ENCODE measurements around the gene EPS15.

EPS15 gene

DNA sequence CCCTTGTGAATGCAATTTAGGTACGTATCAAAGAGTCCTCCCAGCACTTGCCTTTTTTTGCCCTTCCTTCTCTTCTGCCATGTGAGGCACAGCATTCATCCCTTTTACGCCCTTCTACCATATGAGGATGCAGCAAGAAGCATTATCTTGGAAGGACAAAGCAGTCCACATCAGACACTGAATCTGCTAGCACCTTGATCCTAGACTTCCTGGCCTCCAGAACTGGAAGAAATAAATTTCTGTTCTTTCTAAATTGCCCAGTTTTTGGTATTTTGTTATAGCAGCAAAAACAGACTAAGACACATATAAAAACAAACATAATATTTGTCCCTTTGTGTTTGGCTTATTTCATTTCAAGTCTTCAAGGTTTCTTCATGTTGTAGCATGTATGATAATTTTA is 20.1 kb downstream of the EPS15 start:
- no peaks in the 10 kb centered on the region for H3K9me3 ChIP-seq (ENCODE audit: control insufficient read depth, low read length)
- H3K4me3 ChIP-seq (ENCODE audit: insufficient read depth, low read depth, low read length) = no peak overlapping the region
- H3K27me3 ChIP-seq (ENCODE audit: control insufficient read depth, insufficient read depth, low read length, poor library complexity, severe bottlenecking) = no peaks in the 10 kb centered on the region
- H3K36me3 ChIP-seq (ENCODE audit: control insufficient read depth, insufficient read depth, low read length) = no peaks in the 10 kb centered on the region
- H3K4me1 ChIP-seq (ENCODE audit: control insufficient read depth, insufficient read depth, low read length) = no peaks in the 10 kb centered on the region
- H3K27ac ChIP-seq (ENCODE audit: insufficient read depth, low read depth, low read length, poor library complexity, severe bottlenecking) = no peak overlapping the region
- 94 to 100% methylated on average over 2 of the region's 2 CpGs for WGBS, 2 experiments

DNA sequence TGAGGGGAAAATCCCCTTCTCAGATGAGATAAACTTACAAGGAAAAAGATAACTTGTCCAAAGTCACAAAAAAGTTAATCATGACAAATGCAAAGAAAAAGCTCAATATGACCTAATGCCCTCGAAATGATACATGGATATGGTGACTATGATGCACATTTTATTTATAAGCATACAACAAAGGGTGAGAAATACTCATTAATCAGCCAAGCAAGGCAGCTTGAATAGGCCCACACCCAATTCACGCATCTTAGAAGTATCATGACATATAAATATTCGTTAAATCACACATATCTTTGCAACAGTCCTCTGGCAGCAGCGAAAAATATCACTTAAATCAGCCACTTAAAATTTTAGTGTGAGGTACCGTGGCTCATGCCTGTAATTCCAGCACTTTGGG is 21.7 kb downstream of the EPS15 start:
- 94 to 95% methylated on average over 4 to 5 of the region's 5 CpGs for WGBS, 2 experiments
- Histone ChIP-seq H3K27ac (ENCODE audit: insufficient read depth, low read depth, low read length, poor library complexity, severe bottlenecking) (no peak overlapping the region), H3K4me1 (ENCODE audit: control insufficient read depth, insufficient read depth, low read length) (no peaks in the 10 kb centered on the region), H3K36me3 (ENCODE audit: control insufficient read depth, insufficient read depth, low read length) (no peaks in the 10 kb centered on the region), H3K27me3 (ENCODE audit: control insufficient read depth, insufficient read depth, low read length, poor library complexity, severe bottlenecking) (no peaks in the 10 kb centered on the region), H3K4me3 (ENCODE audit: insufficient read depth, low read depth, low read length) (no peak overlapping the region), H3K9me3 (ENCODE audit: control insufficient read depth, low read length) (no peaks in the 10 kb centered on the region)

DNA sequence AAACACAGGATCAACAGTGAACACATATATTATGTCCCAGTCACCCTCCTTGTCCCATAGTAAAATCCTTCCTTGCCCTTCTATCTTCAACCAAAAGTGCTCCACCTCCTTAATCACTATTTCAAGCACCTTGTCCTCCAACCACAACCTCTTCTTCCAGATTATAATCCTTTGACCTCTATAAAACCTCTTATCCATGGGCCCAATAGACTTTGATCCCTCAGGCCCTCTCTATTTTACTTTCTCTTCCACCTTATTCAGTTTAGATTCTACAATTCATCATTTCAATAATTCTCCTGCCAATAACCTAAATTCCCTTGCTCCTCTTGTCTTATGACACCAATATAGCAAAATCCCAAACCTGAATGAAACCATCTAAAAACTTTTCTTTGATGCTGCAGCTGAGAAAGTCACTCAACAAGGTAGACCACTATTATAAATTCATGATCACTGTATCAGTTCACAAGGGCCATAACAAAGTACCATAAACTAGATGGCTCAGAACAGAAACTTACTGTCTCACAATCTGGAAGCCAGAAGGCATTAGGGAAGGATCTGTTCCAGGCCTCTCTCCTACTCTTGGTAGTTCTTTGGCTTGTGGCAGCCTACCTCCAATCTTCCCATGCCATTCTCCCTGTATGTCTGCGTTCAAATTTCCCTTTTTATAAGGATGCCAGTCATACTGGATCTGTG is 24.8 kb downstream of the EPS15 start:
- 93 to 100% methylated on average over 1 of the region's 1 CpG for WGBS, 2 experiments
- no peaks in the 10 kb centered on the region for H3K27me3 ChIP-seq (ENCODE audit: control insufficient read depth, insufficient read depth, low read length, poor library complexity, severe bottlenecking)

DNA sequence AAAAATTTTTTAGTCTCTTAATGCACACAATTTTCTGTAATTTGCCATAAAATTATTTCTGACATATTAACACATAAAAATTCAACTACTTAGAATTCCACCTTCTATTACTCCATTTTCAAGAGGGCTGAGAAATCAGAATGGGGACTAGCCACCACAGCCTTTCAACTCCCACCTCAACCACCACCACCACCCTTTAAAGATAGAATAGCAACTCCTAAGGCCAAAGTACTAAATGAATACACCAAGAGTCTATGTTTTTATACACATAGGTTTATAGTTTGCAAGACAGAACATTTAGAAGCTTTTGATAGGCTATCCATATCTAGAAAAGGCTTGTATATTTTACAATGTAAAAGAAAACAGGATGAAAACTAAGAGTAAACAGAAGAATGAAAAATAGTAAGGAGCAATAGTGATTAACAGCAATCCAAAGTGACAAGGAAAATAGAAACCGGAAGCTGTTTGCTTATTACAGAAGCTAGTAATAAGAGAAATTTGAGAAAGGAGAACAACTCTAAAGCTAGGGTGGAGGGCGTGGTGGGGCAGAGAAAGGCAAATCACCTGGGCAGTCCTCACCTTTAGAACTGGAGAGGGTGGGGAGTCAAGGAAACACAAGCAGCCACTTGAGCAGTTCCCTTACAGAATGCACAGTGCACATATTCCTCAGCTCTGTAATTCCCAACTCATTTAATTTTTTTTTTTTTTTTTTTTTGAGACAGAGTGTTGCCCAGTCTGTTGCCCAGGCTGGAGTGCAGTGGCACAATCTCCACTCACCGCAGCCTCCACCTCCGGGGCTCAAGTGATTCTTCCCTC is 27.7 kb downstream of the EPS15 start:
- no peak overlapping the region for H3K4me3 ChIP-seq (ENCODE audit: insufficient read depth, low read depth, low read length)
- no peak overlapping the region for H3K27ac ChIP-seq (ENCODE audit: insufficient read depth, low read depth, low read length, poor library complexity, severe bottlenecking)
- WGBS, 2 experiments = 93 to 94% methylated on average over 4 of the region's 4 CpGs
- H3K9me3 ChIP-seq (ENCODE audit: control insufficient read depth, low read length) = no peaks in the 10 kb centered on the region
- no peaks in the 10 kb centered on the region for H3K27me3 ChIP-seq (ENCODE audit: control insufficient read depth, insufficient read depth, low read length, poor library complexity, severe bottlenecking)
- no peaks in the 10 kb centered on the region for H3K36me3 ChIP-seq (ENCODE audit: control insufficient read depth, insufficient read depth, low read length)
- no peaks in the 10 kb centered on the region for H3K4me1 ChIP-seq (ENCODE audit: control insufficient read depth, insufficient read depth, low read length)

More for the DNA sequence above, 24.8 kb downstream of the EPS15 start:
- Histone ChIP-seq H3K4me1 (ENCODE audit: control insufficient read depth, insufficient read depth, low read length) (no peaks in the 10 kb centered on the region), H3K4me3 (ENCODE audit: insufficient read depth, low read depth, low read length) (no peak overlapping the region), H3K36me3 (ENCODE audit: control insufficient read depth, insufficient read depth, low read length) (no peaks in the 10 kb centered on the region), H3K27ac (ENCODE audit: insufficient read depth, low read depth, low read length, poor library complexity, severe bottlenecking) (no peak overlapping the region), H3K9me3 (ENCODE audit: control insufficient read depth, low read length) (no peaks in the 10 kb centered on the region)

DNA sequence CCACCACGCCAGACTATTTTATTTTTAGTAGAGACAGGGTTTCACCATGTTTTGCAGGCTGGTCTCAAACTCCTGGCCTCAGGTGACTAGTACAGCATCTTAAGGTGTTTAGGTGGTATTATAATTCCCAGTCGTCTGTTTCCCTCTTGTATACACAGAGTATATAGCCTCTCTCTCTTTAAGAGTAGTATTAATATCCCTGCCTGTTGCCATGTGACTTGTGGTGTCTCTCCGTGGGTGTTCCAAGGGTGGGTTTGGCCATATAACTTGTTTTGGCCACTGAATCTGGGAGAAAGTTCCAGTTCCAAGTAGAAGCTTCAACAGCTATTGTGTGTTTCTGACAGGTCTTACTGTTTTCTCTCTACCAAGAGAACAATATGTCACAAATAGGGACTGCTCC is 29.6 kb downstream of the EPS15 start:
- no peak overlapping the region for H3K4me3 ChIP-seq (ENCODE audit: insufficient read depth, low read depth, low read length)

DNA sequence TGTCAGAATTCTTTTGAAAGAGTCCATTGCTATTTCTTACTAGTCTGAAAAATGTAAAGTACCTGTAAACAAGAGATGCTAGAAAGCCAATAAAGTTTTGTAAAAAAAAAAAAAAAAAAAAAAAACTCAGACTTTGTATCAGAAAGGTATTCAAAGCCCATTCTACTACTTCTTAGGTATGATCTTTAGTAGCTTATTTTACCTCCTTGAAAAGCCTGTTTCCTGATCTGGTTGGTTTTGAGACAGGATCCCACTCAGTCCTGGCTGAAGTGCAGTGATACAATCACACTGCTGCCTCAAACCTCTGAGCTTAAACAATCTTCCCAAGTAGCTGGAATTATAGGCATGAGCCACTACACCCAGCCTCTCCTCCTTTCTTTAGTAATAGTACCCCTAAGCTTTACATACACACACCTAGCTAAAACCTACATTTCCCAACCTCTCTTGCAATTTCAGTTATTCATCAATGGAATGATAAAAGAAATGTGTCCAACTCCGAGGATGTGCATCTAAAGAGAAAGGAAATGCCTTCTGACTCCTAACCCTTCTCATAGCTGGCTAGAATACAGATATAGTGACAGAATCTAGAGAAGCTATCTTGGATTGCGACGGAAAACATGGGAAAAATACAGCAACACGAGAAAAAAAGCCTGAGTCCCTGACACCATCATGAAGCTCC is 30.6 kb downstream of the EPS15 start:
- WGBS, 2 experiments = 95 to 97% methylated on average over 4 of the region's 4 CpGs
- peak overlapping the region; percentile 60 for H3K27ac ChIP-seq (ENCODE audit: insufficient read depth, low read depth, low read length, poor library complexity, severe bottlenecking)
- no peaks in the 10 kb centered on the region for H3K4me1 ChIP-seq (ENCODE audit: control insufficient read depth, insufficient read depth, low read length)
- H3K9me3 ChIP-seq (ENCODE audit: control insufficient read depth, low read length) = no peaks in the 10 kb centered on the region
- H3K4me3 ChIP-seq (ENCODE audit: insufficient read depth, low read depth, low read length) = no peak overlapping the region
- no peaks in the 10 kb centered on the region for H3K27me3 ChIP-seq (ENCODE audit: control insufficient read depth, insufficient read depth, low read length, poor library complexity, severe bottlenecking)
- no peaks in the 10 kb centered on the region for H3K36me3 ChIP-seq (ENCODE audit: control insufficient read depth, insufficient read depth, low read length)

More for the DNA sequence above, 29.6 kb downstream of the EPS15 start:
- WGBS, 2 experiments = 90 to 92% methylated on average over 2 of the region's 3 CpGs
- no peaks in the 10 kb centered on the region for H3K9me3 ChIP-seq (ENCODE audit: control insufficient read depth, low read length)
- H3K27me3 ChIP-seq (ENCODE audit: control insufficient read depth, insufficient read depth, low read length, poor library complexity, severe bottlenecking) = no peaks in the 10 kb centered on the region
- no peaks in the 10 kb centered on the region for H3K4me1 ChIP-seq (ENCODE audit: control insufficient read depth, insufficient read depth, low read length)
- no peaks in the 10 kb centered on the region for H3K36me3 ChIP-seq (ENCODE audit: control insufficient read depth, insufficient read depth, low read length)
- H3K27ac ChIP-seq (ENCODE audit: insufficient read depth, low read depth, low read length, poor library complexity, severe bottlenecking) = no peak overlapping the region

DNA sequence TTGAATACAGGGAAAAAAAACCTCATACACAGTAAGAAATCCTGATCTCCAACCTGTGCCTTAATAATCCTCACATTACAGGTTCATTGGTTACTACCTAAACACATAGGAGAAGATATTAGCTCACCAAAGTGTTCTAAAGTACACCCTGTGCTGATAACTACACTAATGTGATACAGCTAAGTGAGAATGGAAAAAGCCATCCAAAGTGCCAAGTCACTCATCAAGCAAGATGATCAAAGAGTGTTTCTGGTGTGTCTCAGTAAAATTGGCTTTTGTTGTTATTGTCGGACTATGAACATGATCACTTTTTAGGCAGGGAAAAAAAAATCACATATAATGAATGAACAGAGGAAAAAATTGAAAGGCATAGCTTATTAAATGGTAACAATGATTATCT is 31.4 kb downstream of the EPS15 start:
- Histone ChIP-seq H3K9me3 (ENCODE audit: control insufficient read depth, low read length) (no peaks in the 10 kb centered on the region), H3K4me1 (ENCODE audit: control insufficient read depth, insufficient read depth, low read length) (no peaks in the 10 kb centered on the region), H3K27ac (ENCODE audit: insufficient read depth, low read depth, low read length, poor library complexity, severe bottlenecking) (no peak overlapping the region), H3K36me3 (ENCODE audit: control insufficient read depth, insufficient read depth, low read length) (no peaks in the 10 kb centered on the region), H3K4me3 (ENCODE audit: insufficient read depth, low read depth, low read length) (no peak overlapping the region), H3K27me3 (ENCODE audit: control insufficient read depth, insufficient read depth, low read length, poor library complexity, severe bottlenecking) (no peaks in the 10 kb centered on the region)
- WGBS, 2 experiments = 90 to 100% methylated on average over 1 of the region's 1 CpG

DNA sequence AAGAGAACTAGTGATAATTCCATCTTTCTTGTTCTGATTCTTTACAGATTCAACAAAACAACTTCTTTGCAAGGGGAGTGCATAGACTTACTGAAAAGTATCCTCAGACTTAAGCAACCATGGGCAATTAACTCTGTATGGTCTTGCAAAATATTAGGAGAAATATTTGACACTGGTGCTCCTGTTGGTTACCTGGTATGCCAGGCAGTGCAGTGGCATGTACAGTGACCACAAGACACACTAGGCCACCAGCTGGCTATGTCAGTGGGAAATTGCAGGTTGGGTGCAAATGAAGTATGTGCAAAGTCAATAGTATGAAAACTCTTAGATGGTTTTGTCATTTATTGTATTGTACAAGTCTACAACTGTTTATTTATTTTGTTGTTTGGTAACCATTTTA is 34.5 kb downstream of the EPS15 start:
- Histone ChIP-seq H3K27me3 (ENCODE audit: control insufficient read depth, insufficient read depth, low read length, poor library complexity, severe bottlenecking) (no peaks in the 10 kb centered on the region), H3K4me1 (ENCODE audit: control insufficient read depth, insufficient read depth, low read length) (no peaks in the 10 kb centered on the region)

DNA sequence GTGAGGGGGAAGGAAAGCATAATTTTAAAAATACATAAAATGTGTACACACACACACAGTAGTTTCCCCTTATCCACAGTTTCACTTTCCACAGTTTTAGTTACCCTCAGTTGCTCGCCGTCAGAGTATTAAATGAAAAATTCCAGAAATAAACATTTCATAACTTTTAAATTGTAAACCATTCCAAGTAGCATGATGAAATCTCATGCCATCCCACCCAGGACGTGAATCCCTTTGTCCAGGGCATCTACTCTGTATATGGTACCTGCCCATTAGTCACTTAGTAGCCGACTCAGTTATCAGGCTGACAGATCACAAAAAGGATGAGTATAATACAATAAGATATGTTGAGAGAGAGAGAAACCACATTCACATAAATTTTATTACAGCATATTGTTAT is 36.2 kb downstream of the EPS15 start:
- Histone ChIP-seq H3K4me3 (ENCODE audit: insufficient read depth, low read depth, low read length) (no peak overlapping the region), H3K27me3 (ENCODE audit: control insufficient read depth, insufficient read depth, low read length, poor library complexity, severe bottlenecking) (no peaks in the 10 kb centered on the region), H3K4me1 (ENCODE audit: control insufficient read depth, insufficient read depth, low read length) (no peaks in the 10 kb centered on the region), H3K36me3 (ENCODE audit: control insufficient read depth, insufficient read depth, low read length) (no peaks in the 10 kb centered on the region), H3K9me3 (ENCODE audit: control insufficient read depth, low read length) (no peaks in the 10 kb centered on the region), H3K27ac (ENCODE audit: insufficient read depth, low read depth, low read length, poor library complexity, severe bottlenecking) (no peak overlapping the region)
- WGBS, 2 experiments = 91 to 99% methylated on average over 3 to 4 of the region's 4 CpGs

More for the DNA sequence above, 34.5 kb downstream of the EPS15 start:
- no peak overlapping the region for H3K4me3 ChIP-seq (ENCODE audit: insufficient read depth, low read depth, low read length)
- H3K27ac ChIP-seq (ENCODE audit: insufficient read depth, low read depth, low read length, poor library complexity, severe bottlenecking) = no peak overlapping the region
- H3K36me3 ChIP-seq (ENCODE audit: control insufficient read depth, insufficient read depth, low read length) = no peaks in the 10 kb centered on the region
- H3K9me3 ChIP-seq (ENCODE audit: control insufficient read depth, low read length) = no peaks in the 10 kb centered on the region
